IMR-90 (cell line): ENCODE data around the gene CLIC3. TPM values are rescaled to one million over a fixed set of nuclear protein-coding genes. Genes with fewer than 3 reads are reported as not detected.

ENCODE experiments used
- ATAC-seq: fragments of 200-7000 bp; cut with Tn5 transposase; 2 replicates; pipeline ENCODE4 v1.9.1; 2020; ENCODE audit warnings: low read depth, mild to moderate bottlenecking, moderate library complexity
- BruUV-seq: library from RNA; stranded (reverse); fragments of 400-500 nt; replicated peaks from 2 replicates; lab custom pipeline; 2021; lab: Mats Ljungman, UMichigan
- CTCF ChIA-PET: fragments of 300-600 bp; formaldehyde crosslinking; extraction: SDS; loops from one replicate; lab custom pipeline; 2021; ENCODE audit warnings: antibody characterized with exemption; lab: Yijun Ruan, JAX
- POLR2A ChIA-PET: fragments of 300-600 bp; sonication (Branson Sonifier 250); formaldehyde crosslinking; loops from one replicate; lab custom pipeline; 2022; ENCODE audit warnings: antibody characterized with exemption; ENCODE audit not compliant: unreplicated experiment; lab: Charles Lee
- DNase-seq: peaks from one replicate; pipeline ENCODE4 v3.0.0; 2013
- H2AFZ ChIP-seq: replicated peaks from 2 replicates; pipeline ENCODE3; 2013; ENCODE audit warnings: low read length, mild to moderate bottlenecking; ENCODE audit not compliant: poor library complexity
- H2AK5ac ChIP-seq: 2 replicates; pipeline ENCODE4 v1.6.1; 2013; ENCODE audit warnings: low read depth, low read length, inconsistent platforms
- H2AK9ac ChIP-seq: replicated peaks from 2 replicates; pipeline ENCODE3; 2013; ENCODE audit warnings: mild to moderate bottlenecking, low read depth, low read length, moderate library complexity; ENCODE audit not compliant: poor library complexity
- H2BK120ac ChIP-seq: 2 replicates; pipeline ENCODE4 v1.6.1; 2013; ENCODE audit warnings: low read depth, low read length, inconsistent platforms
- H2BK15ac ChIP-seq: 3 replicates; pipeline ENCODE4 v1.6.1; 2013; ENCODE audit warnings: low read depth, low read length, inconsistent platforms
- H2BK20ac ChIP-seq: 2 replicates; pipeline ENCODE4 v1.6.1; 2013; ENCODE audit warnings: low read depth, mild to moderate bottlenecking, inconsistent platforms, low read length, moderate library complexity
- H2BK5ac ChIP-seq: 2 replicates; pipeline ENCODE4 v1.6.1; 2013; ENCODE audit warnings: mild to moderate bottlenecking, low read depth, low read length, inconsistent platforms; ENCODE audit not compliant: poor library complexity, severe bottlenecking
- H3K14ac ChIP-seq: replicated peaks from 2 replicates; pipeline ENCODE4 v1.6.1; 2013; ENCODE audit warnings: low read depth, low read length, inconsistent platforms
- H3K18ac ChIP-seq: 2 replicates; pipeline ENCODE4 v1.6.1; 2013; ENCODE audit warnings: low read depth, low read length, control low read depth
- H3K23ac ChIP-seq: 2 replicates; pipeline ENCODE4 v1.6.1; 2013; ENCODE audit warnings: low read depth, low read length, inconsistent platforms
- H3K27ac ChIP-seq: 2 replicates; pipeline ENCODE4 v1.5.1; 2013; ENCODE audit warnings: mild to moderate bottlenecking, control low read depth, low read length; ENCODE audit not compliant: insufficient read depth
- H3K27me3 ChIP-seq: 2 replicates; pipeline ENCODE4 v1.6.1; 2013; ENCODE audit warnings: low read length; ENCODE audit not compliant: control insufficient read depth, insufficient read depth
- H3K36me3 ChIP-seq: 2 replicates; pipeline ENCODE4 v1.6.1; 2013; ENCODE audit warnings: low read length, mixed read lengths; ENCODE audit not compliant: control insufficient read depth, insufficient read depth
- H3K4ac ChIP-seq: 2 replicates; pipeline ENCODE4 v1.6.1; 2013; ENCODE audit warnings: low read depth, low read length, inconsistent platforms
- H3K4me1 ChIP-seq: 2 replicates; pipeline ENCODE4 v1.6.1; 2013; ENCODE audit warnings: low read length, mixed read lengths; ENCODE audit not compliant: control insufficient read depth, insufficient read depth
- H3K4me2 ChIP-seq: 2 replicates; pipeline ENCODE4 v1.6.1; 2013; ENCODE audit warnings: low read depth, mild to moderate bottlenecking, control low read depth, low read length, moderate library complexity
- H3K4me3 ChIP-seq: 2 replicates; pipeline ENCODE4 v1.5.1; 2013; ENCODE audit warnings: low read depth, mild to moderate bottlenecking, control low read depth, low read length, moderate library complexity; ENCODE audit not compliant: insufficient read depth
- H3K56ac ChIP-seq: 2 replicates; pipeline ENCODE4 v1.6.1; 2013; ENCODE audit warnings: low read length, inconsistent platforms; ENCODE audit not compliant: insufficient read depth; ENCODE audit errors: extremely low read depth
- H3K79me1 ChIP-seq, 2 experiments: 2 replicates each; pipeline ENCODE4 v1.6.1; 2013; ENCODE audit warnings: low read length in 2 of 2, inconsistent platforms in 1 of 2, low read depth in 1 of 2
- H3K9ac ChIP-seq: 2 replicates; pipeline ENCODE4 v1.6.1; 2013; ENCODE audit warnings: low read depth, low read length, control low read depth
- H3K9me1 ChIP-seq: 2 replicates; pipeline ENCODE4 v1.6.1; 2013; ENCODE audit warnings: low read length, inconsistent platforms; ENCODE audit not compliant: insufficient read depth
- H3K9me3 ChIP-seq: 2 replicates; pipeline ENCODE4 v1.6.1; 2013; ENCODE audit warnings: low read length; ENCODE audit not compliant: control insufficient read depth, insufficient read depth
- H4K20me1 ChIP-seq: 2 replicates; pipeline ENCODE4 v1.6.1; 2013; ENCODE audit warnings: low read length, inconsistent platforms; ENCODE audit not compliant: insufficient read depth
- H4K5ac ChIP-seq: 2 replicates; pipeline ENCODE4 v1.6.1; 2013; ENCODE audit warnings: mild to moderate bottlenecking, low read depth, low read length, control low read depth
- H4K8ac ChIP-seq, 2 experiments: 2 replicates each; pipeline ENCODE4 v1.6.1; 2013; ENCODE audit warnings: low read depth in 2 of 2, low read length in 2 of 2, control low read depth in 1 of 2, inconsistent platforms in 1 of 2
- H4K91ac ChIP-seq: 2 replicates; pipeline ENCODE4 v1.6.1; 2013; ENCODE audit warnings: low read depth, low read length, inconsistent platforms; ENCODE audit not compliant: insufficient read depth
- MXI1 ChIP-seq: IDR thresholded peaks from 2 replicates; pipeline ENCODE4 v1.6.1; 2012; ENCODE audit warnings: low read depth, mild to moderate bottlenecking, low read length, moderate library complexity, borderline replicate concordance
- NFE2L2 ChIP-seq: fragments of 150-350 bp; IDR thresholded peaks from 2 replicates; pipeline ENCODE4 v1.6.1; 2016; ENCODE audit warnings: low read depth, mild to moderate bottlenecking, low read length
- RAD21 ChIP-seq: IDR thresholded peaks from 2 replicates; pipeline ENCODE4 v1.6.1; 2012; ENCODE audit warnings: low read length, improper control_type of control experiment
- RCOR1 ChIP-seq: IDR thresholded peaks from 2 replicates; pipeline ENCODE4 v1.6.1; 2012; ENCODE audit warnings: mild to moderate bottlenecking, low read length, improper control_type of control experiment; ENCODE audit not compliant: insufficient replicate concordance
- WGBS, 2 experiments: methylation state at CpG; one replicate each; pipeline versions ENCODE4 v1.1.5 to v1.1.7; 2013; ENCODE audit warnings: missing lambda C conversion rate in 2 of 2; ENCODE audit not compliant: insufficient read length in 1 of 2; ENCODE audit errors: extremely low coverage in 2 of 2; 5-methylcytosine and 5-hydroxymethylcytosine counted together
- dilution Hi-C: fragments of 300-500 bp; cut with HindIII; formaldehyde crosslinking; loops from one replicate; pipeline ENCODE4 v1.14.3; 2018; ENCODE audit warnings: low sequenced_read_pairs; ENCODE audit not compliant: unreplicated experiment
- in situ Hi-C: fragments of 300-500 bp; cut with MboI; formaldehyde crosslinking; loops from 3 replicates; pipeline ENCODE4 v1.14.3; 2019; ENCODE audit warnings: low sequenced_read_pairs, inconsistent platforms, mixed read lengths
- intact Hi-C: fragments of 100-400 bp; cut with micrococcal nuclease; formaldehyde crosslinking; loops from 2 replicates; pipeline ENCODE4 v1.10.0; 2022
- polyA plus RNA-seq, 3 experiments: library from polyadenylated mRNA; depleted of rRNA; stranded (reverse); fragments of >200 nt; gene quantifications; 2 replicates each; pipeline ENCODE4 v1.2.3, GENCODE V29; 2012; ENCODE audit warnings: low replicate concordance in 1 of 3
- total RNA-seq: library from RNA; depleted of rRNA; stranded (reverse); fragments of >200 nt; gene quantifications from 2 replicates; pipeline ENCODE4 v1.2.3, GENCODE V29; 2012
- TF ChIP-seq, protein P1 (sequence below): fragments of 150-350 bp; IDR thresholded peaks from 2 replicates; pipeline ENCODE4 v1.6.1; 2016; ENCODE audit warnings: low read depth, mild to moderate bottlenecking, low read length, moderate library complexity, borderline replicate concordance

Gene CLIC3
- total and polyA plus RNA-seq, 2 of the 4 experiments (the other 2 are of a cell fraction), result 0.18 to 1.7 TPM

DNA sequence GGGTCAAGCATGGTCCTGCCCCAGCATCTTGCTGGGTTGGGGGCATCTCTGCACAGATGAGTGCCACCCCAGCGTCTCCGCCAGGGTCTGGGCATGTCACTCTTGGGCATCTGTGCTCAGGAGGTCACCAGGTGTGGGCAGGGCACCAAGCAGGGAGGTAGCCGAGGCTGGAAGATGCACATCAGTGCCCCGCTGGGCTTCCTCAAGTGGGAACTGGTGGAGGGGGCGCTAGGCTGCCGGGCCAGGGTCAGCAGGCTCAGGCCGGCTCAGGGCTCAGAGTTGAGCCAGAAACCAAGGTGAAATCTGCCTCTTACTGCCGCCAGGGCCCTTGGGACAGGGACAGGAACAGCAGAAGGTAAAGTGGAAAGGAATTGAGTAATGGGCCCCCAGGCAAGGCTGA is 39.6 kb upstream of the CLIC3 start:
- Histone ChIP-seq H3K14ac (no peak overlapping the region), H2AFZ (no peak overlapping the region), H4K5ac (no peak overlapping the region), H3K36me3 (peaks cover 17% of the 10 kb centered on the region), H3K4me2 (no peak overlapping the region), H3K9me3 (no peaks in the 10 kb centered on the region), H3K9me1 (no peaks in the 10 kb centered on the region), H3K27ac (no peak overlapping the region), H3K18ac (no peak overlapping the region), H3K4ac (no peak overlapping the region), H3K9ac (no peak overlapping the region), H3K23ac (no peak overlapping the region), H2BK120ac (no peak overlapping the region), H2AK9ac (no peak overlapping the region), H3K79me1 (no peaks in the 10 kb centered on the region), H3K27me3 (peaks cover 2% of the 10 kb centered on the region; the same call in 1 of the 2 replicates), H3K56ac (no peak overlapping the region), H3K4me3 (no peak overlapping the region), H4K91ac (no peak overlapping the region), H2BK5ac (no peak overlapping the region), H4K8ac (no peak overlapping the region), H2BK15ac (no peak overlapping the region), H4K20me1 (no peaks in the 10 kb centered on the region; the same call in 1 of the 2 replicates), H2BK20ac (no peak overlapping the region), H3K4me1 (no peaks in the 10 kb centered on the region), H2AK5ac (no peak overlapping the region)
- intact Hi-C loops (loop anchor here (1.0 kb wide), 3 partner anchors 88 to 249 kb away; no protein-coding TSS in a partner anchor), in situ Hi-C loops (loop anchor here (10.0 kb wide), 1 partner anchor 251 kb away; no protein-coding TSS in a partner anchor), dilution Hi-C loops (no loop called here)
- 67% methylated on average over 6 of the region's 8 CpGs; no CpG with 5 or more reads in 1 of the 2 experiments for WGBS, 2 experiments
- ChIA-PET POLR2A (no interaction called here), CTCF (interaction anchor here (0.6 to 3.1 kb wide), 4 partner anchors 36 to 249 kb away, joined by 4 to 27 read pairs (median 4); no protein-coding TSS in a partner anchor)
- no TSS peak for BruUV-seq
- TF ChIP-seq, protein P1, sequence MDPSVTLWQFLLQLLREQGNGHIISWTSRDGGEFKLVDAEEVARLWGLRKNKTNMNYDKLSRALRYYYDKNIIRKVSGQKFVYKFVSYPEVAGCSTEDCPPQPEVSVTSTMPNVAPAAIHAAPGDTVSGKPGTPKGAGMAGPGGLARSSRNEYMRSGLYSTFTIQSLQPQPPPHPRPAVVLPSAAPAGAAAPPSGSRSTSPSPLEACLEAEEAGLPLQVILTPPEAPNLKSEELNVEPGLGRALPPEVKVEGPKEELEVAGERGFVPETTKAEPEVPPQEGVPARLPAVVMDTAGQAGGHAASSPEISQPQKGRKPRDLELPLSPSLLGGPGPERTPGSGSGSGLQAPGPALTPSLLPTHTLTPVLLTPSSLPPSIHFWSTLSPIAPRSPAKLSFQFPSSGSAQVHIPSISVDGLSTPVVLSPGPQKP, result no peak
- TF ChIP-seq RCOR1 (no peak), MXI1 (no peak), NFE2L2 (no peak), RAD21 (no peak)
- no peak for DNase-seq
- ATAC-seq, result no peak
